Uterus (tissue), 4 donors: Measurements from ENCODE around the gene CRELD2. TPM values are rescaled to one million over a fixed set of nuclear protein-coding genes. Genes with fewer than 3 reads are reported as not detected.

Experiments used
- DNase-seq, 2 donors: peaks; one replicate each; pipeline ENCODE4 v3.0.0-alpha.2; 2019 to 2020
- H3K27ac ChIP-seq, 2 donors: fragments of 200-600 bp; sonication (generic); 1 replicate in 1 of 2; 2 replicates in 1 of 2; pipeline ENCODE4 v1.5.1; 2016 to 2018
- H3K27me3 ChIP-seq, 2 donors: fragments of 200-600 bp; sonication (generic); one replicate each; pipeline ENCODE4 v1.5.1; 2018 to 2019; ENCODE audit warnings: control low read depth in 1 of 2
- H3K36me3 ChIP-seq, 2 donors: fragments of 200-600 bp; sonication (generic); one replicate each; pipeline ENCODE4 v1.5.1; 2019; ENCODE audit warnings: control low read depth in 1 of 2
- H3K4me1 ChIP-seq, 2 donors: fragments of 200-600 bp; sonication (generic); one replicate each; pipeline ENCODE4 v1.5.1; 2018 to 2019; ENCODE audit warnings: control low read depth in 1 of 2
- H3K4me3 ChIP-seq, 2 donors: fragments of 200-600 bp; sonication (generic); 1 replicate in 1 of 2; 2 replicates in 1 of 2; pipeline ENCODE4 v1.5.1; 2018 to 2019; ENCODE audit warnings: mild to moderate bottlenecking in 1 of 2
- H3K9me3 ChIP-seq, 2 donors: fragments of 200-600 bp; sonication (generic); one replicate each; pipeline ENCODE4 v1.5.1; 2019; ENCODE audit warnings: control low read depth in 1 of 2
- POLR2A ChIP-seq, 2 donors: fragments of 450-650 bp; IDR thresholded peaks; one replicate each; pipeline ENCODE4 v1.6.1; 2016; ENCODE audit warnings: antibody characterized with exemption in 2 of 2, mild to moderate bottlenecking in 1 of 2, moderate library complexity in 1 of 2
- intact Hi-C: fragments of 100-400 bp; cut with DNase I; formaldehyde crosslinking; loops from one replicate; pipeline ENCODE4 v1.15.1; 2023; ENCODE audit warnings: low total_unique reads
- total RNA-seq, 4 donors: library from RNA; depleted of rRNA in 3 of 4; stranded (reverse); fragments of >200 nt in 3 of 4; gene quantifications; one replicate each; pipeline versions ENCODE4 v1.1.0 to v1.2.4, GENCODE V29; 2014 to 2023
- TF ChIP-seq, protein P1 (sequence below), 4 experiments: fragments of 200-600 bp in 2 of 4; fragments of 450-650 bp in 2 of 4; sonication (generic) in 2 of 4; IDR thresholded peaks; one replicate each; pipeline ENCODE4 v1.5.1; 2016 to 2019; ENCODE audit warnings: antibody characterized with exemption in 4 of 4, mild to moderate bottlenecking in 2 of 4, moderate library complexity in 1 of 4
- donor health status: DM: yes; HTN: yes; CAD: no.

The CRELD2 gene
- total RNA-seq, 4 donors from 2014 or later, result 3.6 to 37.0 (median 14.6) TPM

DNA sequence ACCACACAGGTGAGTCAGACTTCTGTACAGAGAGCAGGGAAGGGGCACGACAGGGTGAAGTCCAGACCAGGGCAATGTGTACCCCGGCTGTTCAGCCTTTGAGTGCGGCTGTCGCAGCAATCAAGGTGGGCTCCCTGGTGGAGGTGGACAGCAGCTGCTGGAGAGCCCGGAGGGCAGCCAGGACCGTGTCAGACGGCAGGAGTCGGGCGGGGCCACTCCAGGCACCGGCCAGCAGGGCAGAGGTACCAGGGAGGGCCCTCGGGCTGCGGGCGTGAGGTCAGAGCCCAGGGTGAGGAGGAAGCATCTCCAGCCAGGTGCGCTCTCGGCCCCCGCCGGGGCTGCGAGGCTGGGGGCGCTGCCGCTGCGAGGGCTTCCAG lies 41.3 kb downstream of the CRELD2 start:
- Histone ChIP-seq H3K27ac (peak overlapping the region; percentile 93 to 95), H3K9me3 (no peaks in the 10 kb centered on the region), H3K36me3 (no peaks in the 10 kb centered on the region), H3K4me3 (peak overlapping the region; percentile 55 to 79), H3K27me3 (no peaks in the 10 kb centered on the region), H3K4me1 (peaks cover 0 to 20% of the 10 kb centered on the region in 2 donors)
- no peak for DNase-seq
- intact Hi-C loops, result no loop called here
- TF ChIP-seq POLR2A (IDR thresholded peaks at IDR 0.05), result no peak
- TF ChIP-seq, protein P1, sequence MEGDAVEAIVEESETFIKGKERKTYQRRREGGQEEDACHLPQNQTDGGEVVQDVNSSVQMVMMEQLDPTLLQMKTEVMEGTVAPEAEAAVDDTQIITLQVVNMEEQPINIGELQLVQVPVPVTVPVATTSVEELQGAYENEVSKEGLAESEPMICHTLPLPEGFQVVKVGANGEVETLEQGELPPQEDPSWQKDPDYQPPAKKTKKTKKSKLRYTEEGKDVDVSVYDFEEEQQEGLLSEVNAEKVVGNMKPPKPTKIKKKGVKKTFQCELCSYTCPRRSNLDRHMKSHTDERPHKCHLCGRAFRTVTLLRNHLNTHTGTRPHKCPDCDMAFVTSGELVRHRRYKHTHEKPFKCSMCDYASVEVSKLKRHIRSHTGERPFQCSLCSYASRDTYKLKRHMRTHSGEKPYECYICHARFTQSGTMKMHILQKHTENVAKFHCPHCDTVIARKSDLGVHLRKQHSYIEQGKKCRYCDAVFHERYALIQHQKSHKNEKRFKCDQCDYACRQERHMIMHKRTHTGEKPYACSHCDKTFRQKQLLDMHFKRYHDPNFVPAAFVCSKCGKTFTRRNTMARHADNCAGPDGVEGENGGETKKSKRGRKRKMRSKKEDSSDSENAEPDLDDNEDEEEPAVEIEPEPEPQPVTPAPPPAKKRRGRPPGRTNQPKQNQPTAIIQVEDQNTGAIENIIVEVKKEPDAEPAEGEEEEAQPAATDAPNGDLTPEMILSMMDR (IDR thresholded peaks at IDR 0.05), result peak in 2 of 4 experiments; percentile 9 to 10

DNA sequence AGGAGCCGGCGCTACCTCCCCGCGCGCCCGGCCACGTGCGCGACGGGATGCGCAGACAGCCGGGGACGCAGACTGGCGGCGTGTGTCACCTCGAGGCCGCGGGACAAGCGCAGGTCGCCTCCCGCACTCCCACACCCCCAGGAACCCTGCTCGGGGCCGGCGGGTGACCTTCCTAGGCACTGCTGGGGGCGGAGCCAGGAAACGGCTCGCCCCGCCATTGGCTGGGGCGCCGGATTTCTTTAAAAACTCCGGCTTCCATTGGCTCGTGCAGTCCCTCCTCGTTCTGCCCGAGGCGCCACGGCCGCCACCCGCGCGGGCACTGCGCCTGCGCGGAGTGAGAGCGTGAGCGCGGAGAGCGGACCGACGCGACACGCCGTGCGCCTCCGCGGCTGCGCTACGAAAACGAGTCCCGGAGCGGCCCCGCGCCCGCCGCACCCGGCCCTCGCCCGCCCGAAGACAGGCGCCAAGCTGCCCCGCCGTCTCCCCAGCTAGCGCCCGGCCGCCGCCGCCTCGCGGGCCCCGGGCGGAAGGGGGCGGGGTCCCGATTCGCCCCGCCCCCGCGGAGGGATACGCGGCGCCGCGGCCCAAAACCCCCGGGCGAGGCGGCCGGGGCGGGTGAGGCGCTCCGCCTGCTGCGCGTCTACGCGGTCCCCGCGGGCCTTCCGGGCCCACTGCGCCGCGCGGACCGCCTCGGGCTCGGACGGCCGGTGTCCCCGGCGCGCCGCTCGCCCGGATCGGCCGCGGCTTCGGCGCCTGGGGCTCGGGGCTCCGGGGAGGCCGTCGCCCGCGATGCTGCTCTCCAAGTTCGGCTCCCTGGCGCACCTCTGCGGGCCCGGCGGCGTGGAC lies 41.9 kb downstream of the CRELD2 start, which contains the start of gene PIM3:
TSS of gene PIM3 (plus strand) at position 614 of the 846 bp plus-strand sequence. CDS start at position 790, 176 bp downstream.
- Histone ChIP-seq H3K27ac (peak within 1 kb of the TSS; percentile 93 to 95), H3K9me3 (no peaks in the 10 kb centered on the region), H3K36me3 (no peaks in the 10 kb centered on the region), H3K4me1 (peaks cover 0 to 20% of the 10 kb centered on the region in 2 donors), H3K4me3 (peak within 1 kb of the TSS; percentile 55 to 79), H3K27me3 (no peaks in the 10 kb centered on the region)
- peak; percentile 93 for DNase-seq
- intact Hi-C loops, result no loop called here
- TF ChIP-seq, protein P1 (IDR thresholded peaks at IDR 0.05), result peak in 3 of 4 experiments; percentile 1 to 32 (median 7)
- TF ChIP-seq POLR2A (IDR thresholded peaks at IDR 0.05), result peak; percentile 70 to 92

DNA sequence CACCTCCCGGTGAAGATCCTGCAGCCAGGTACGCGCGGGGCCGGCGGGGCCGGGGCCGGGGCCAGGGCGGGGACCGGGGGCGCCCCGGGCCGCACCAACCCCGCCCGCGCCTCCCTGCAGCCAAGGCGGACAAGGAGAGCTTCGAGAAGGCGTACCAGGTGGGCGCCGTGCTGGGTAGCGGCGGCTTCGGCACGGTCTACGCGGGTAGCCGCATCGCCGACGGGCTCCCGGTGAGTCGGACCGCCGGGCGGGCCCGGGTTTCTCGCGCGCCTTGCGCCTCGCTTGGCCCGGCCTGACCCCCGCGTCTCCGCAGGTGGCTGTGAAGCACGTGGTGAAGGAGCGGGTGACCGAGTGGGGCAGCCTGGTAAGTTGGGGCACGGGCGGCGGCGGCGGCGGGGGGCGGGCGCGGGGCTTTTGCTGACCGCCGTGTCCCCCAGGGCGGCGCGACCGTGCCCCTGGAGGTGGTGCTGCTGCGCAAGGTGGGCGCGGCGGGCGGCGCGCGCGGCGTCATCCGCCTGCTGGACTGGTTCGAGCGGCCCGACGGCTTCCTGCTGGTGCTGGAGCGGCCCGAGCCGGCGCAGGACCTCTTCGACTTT lies 42.7 kb downstream of the CRELD2 start:
- Histone ChIP-seq H3K27ac (peak overlapping the region; percentile 93 to 95), H3K9me3 (no peaks in the 10 kb centered on the region), H3K4me3 (peak overlapping the region; percentile 55 to 79), H3K4me1 (peaks cover 0 to 25% of the 10 kb centered on the region in 2 donors), H3K36me3 (no peaks in the 10 kb centered on the region), H3K27me3 (no peaks in the 10 kb centered on the region)
- intact Hi-C loops, result no loop called here
- DNase-seq, result peak; percentile 41 to 50
- no peak for TF ChIP-seq POLR2A (IDR thresholded peaks at IDR 0.05)
- TF ChIP-seq, protein P1 (IDR thresholded peaks at IDR 0.05), result no peak

DNA sequence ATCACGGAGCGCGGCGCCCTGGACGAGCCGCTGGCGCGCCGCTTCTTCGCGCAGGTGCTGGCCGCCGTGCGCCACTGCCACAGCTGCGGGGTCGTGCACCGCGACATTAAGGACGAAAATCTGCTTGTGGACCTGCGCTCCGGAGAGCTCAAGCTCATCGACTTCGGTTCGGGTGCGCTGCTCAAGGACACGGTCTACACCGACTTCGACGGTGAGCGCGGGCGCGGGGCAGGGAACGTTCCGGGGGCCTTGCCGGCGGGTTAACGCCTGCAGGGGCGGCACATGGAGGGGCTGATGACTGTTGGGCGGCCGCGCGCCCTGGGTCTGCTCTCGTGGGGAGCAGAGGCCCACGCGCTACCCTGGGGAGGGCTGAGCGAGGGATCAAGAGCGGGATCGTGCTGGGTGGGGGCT lies 43.2 kb downstream of the CRELD2 start:
- H3K4me1 ChIP-seq, result peaks cover 2 to 30% of the 10 kb centered on the region in 2 donors
- no peak for DNase-seq
- H3K9me3 ChIP-seq, result no peaks in the 10 kb centered on the region
- no peak for TF ChIP-seq POLR2A (IDR thresholded peaks at IDR 0.05)
- TF ChIP-seq, protein P1 (IDR thresholded peaks at IDR 0.05), result no peak
- no peaks in the 10 kb centered on the region for H3K36me3 ChIP-seq
- H3K4me3 ChIP-seq, result peak overlapping the region; percentile 55 to 79
- intact Hi-C loops, result no loop called here
- H3K27me3 ChIP-seq, result no peaks in the 10 kb centered on the region
- H3K27ac ChIP-seq, result peak overlapping the region; percentile 93 to 95
